H1 (cell line): ENCODE results near the gene TMED9. TPM values are rescaled to one million over a fixed set of nuclear protein-coding genes. Genes with fewer than 3 reads are reported as not detected.

Experiments used
- CTCF ChIA-PET: fragments of 300-600 bp; sonication (Branson Sonifier 250); formaldehyde crosslinking; loops from one replicate; lab custom pipeline; 2021; ENCODE audit not compliant: partially characterized antibody; lab: Charles Lee
- POLR2A ChIA-PET: fragments of 300-600 bp; sonication (Branson Sonifier 250); formaldehyde crosslinking; loops from one replicate; lab custom pipeline; 2021; ENCODE audit warnings: inconsistent platforms; ENCODE audit not compliant: partially characterized antibody; lab: Charles Lee
- DNase-seq, 2 experiments: peaks; one replicate each; pipeline versions ENCODE4 v3.0.0 to v3.0.0-alpha.2; 2010 to 2022; ENCODE audit warnings: low spot score in 2 of 2, low read depth in 1 of 2, mixed read lengths in 1 of 2
- FAIRE-seq: peaks from 2 replicates; lab custom pipeline; 2011; peaks lifted over from hg19 to GRCh38; lab: Jason Lieb, UNC
- H2AFZ ChIP-seq: 2 replicates; pipeline ENCODE4 v1.8.1; 2012; ENCODE audit warnings: low read length, inconsistent platforms
- H2AK5ac ChIP-seq: 2 replicates; pipeline ENCODE4 v1.6.1; 2013; ENCODE audit warnings: low read depth, low read length
- H2BK120ac ChIP-seq: replicated peaks from 2 replicates; pipeline ENCODE3; 2013; ENCODE audit warnings: low read depth, low read length, inconsistent platforms
- H2BK12ac ChIP-seq: 2 replicates; pipeline ENCODE4 v1.6.1; 2013; ENCODE audit warnings: low read depth, low read length
- H2BK15ac ChIP-seq: 2 replicates; pipeline ENCODE4 v1.6.1; 2013; ENCODE audit warnings: low read length
- H2BK20ac ChIP-seq: 2 replicates; pipeline ENCODE4 v1.6.1; 2013; ENCODE audit warnings: low read length
- H2BK5ac ChIP-seq: 2 replicates; pipeline ENCODE4 v1.6.1; 2013; ENCODE audit warnings: low read depth, low read length
- H3K14ac ChIP-seq: 2 replicates; pipeline ENCODE4 v1.6.1; 2013; ENCODE audit warnings: inconsistent platforms; ENCODE audit not compliant: insufficient read length
- H3K18ac ChIP-seq: 2 replicates; pipeline ENCODE4 v1.6.1; 2013; ENCODE audit warnings: low read length; ENCODE audit errors: extremely low read depth
- H3K23ac ChIP-seq: 2 replicates; pipeline ENCODE4 v1.6.1; 2013; ENCODE audit warnings: inconsistent platforms; ENCODE audit not compliant: insufficient read length
- H3K23me2 ChIP-seq: 2 replicates; pipeline ENCODE4 v1.6.1; 2013; ENCODE audit warnings: low read depth, low read length
- H3K27ac ChIP-seq: 2 replicates; pipeline ENCODE4 v1.6.1; 2011; ENCODE audit warnings: low read depth, low read length, inconsistent platforms
- H3K27me3 ChIP-seq, 4 experiments: replicated peaks in 1 of 4; 1 replicate in 1 of 4; 2 replicates in 3 of 4; pipeline versions ENCODE4 v1.6.1 to v1.8.1; 2011 to 2013; ENCODE audit warnings: low read length in 3 of 4, mild to moderate bottlenecking in 3 of 4, inconsistent platforms in 2 of 4, mixed read lengths in 2 of 4, moderate library complexity in 1 of 4; ENCODE audit not compliant: control insufficient read depth in 3 of 4, insufficient read depth in 3 of 4; ENCODE audit errors: extremely low read depth in 1 of 4
- H3K36me3 ChIP-seq, 4 experiments: 2 replicates each; pipeline versions ENCODE4 v1.6.1 to v1.8.1; 2011 to 2013; ENCODE audit warnings: mild to moderate bottlenecking in 4 of 4, low read length in 3 of 4, moderate library complexity in 2 of 4, control low read depth in 1 of 4, inconsistent platforms in 1 of 4; ENCODE audit not compliant: insufficient read depth in 4 of 4, control insufficient read depth in 2 of 4
- H3K4ac ChIP-seq: replicated peaks from 2 replicates; pipeline ENCODE3; 2013; ENCODE audit warnings: low read length, low read depth, mixed read lengths, inconsistent platforms; ENCODE audit not compliant: insufficient read length
- H3K4me1 ChIP-seq, 4 experiments: replicated peaks in 1 of 4; 1 replicate in 1 of 4; 2 replicates in 3 of 4; pipeline versions ENCODE4 v1.6.1 to v1.8.1; 2011 to 2013; ENCODE audit warnings: low read length in 3 of 4, inconsistent platforms in 2 of 4, mixed read lengths in 1 of 4; ENCODE audit not compliant: insufficient read depth in 4 of 4, control insufficient read depth in 3 of 4
- H3K4me2 ChIP-seq, 2 experiments: 2 replicates each; pipeline versions ENCODE4 v1.6.1 to v1.8.1; 2011 to 2013; ENCODE audit warnings: low read depth in 2 of 2, low read length in 2 of 2, control low read depth in 1 of 2, inconsistent platforms in 1 of 2, mild to moderate bottlenecking in 1 of 2; ENCODE audit not compliant: insufficient read depth in 1 of 2
- H3K4me3 ChIP-seq, 4 experiments: fragments of 200-600, 300-600 bp in 1 of 4; sonication (generic), shearing (Covaris generic), sonication (Bioruptor Twin) in 1 of 4; 2 replicates each; pipeline versions ENCODE4 v1.5.1 to v1.8.1; 2011 to 2016; ENCODE audit warnings: low read length in 4 of 4, low read depth in 3 of 4, control low read depth in 2 of 4, inconsistent platforms in 2 of 4, mild to moderate bottlenecking in 2 of 4, mixed read lengths in 1 of 4, moderate library complexity in 1 of 4; ENCODE audit not compliant: insufficient read depth in 2 of 4; ENCODE audit errors: extremely low read depth in 1 of 4
- H3K56ac ChIP-seq: replicated peaks from 2 replicates; pipeline ENCODE3; 2013; ENCODE audit warnings: low read depth, mild to moderate bottlenecking, mixed read lengths, low read length, inconsistent platforms; ENCODE audit not compliant: insufficient read length
- H3K79me1 ChIP-seq: 2 replicates; pipeline ENCODE4 v1.6.1; 2013; ENCODE audit warnings: low read depth, low read length, control low read depth
- H3K79me2 ChIP-seq, 2 experiments: 2 replicates each; pipeline versions ENCODE4 v1.6.1 to v1.8.1; 2012 to 2013; ENCODE audit warnings: low read length in 2 of 2, mild to moderate bottlenecking in 2 of 2, inconsistent platforms in 1 of 2; ENCODE audit not compliant: insufficient read depth in 2 of 2, control insufficient read depth in 1 of 2
- H3K9ac ChIP-seq, 4 experiments: replicated peaks in 1 of 4; 1 replicate in 1 of 4; 2 replicates in 3 of 4; pipeline versions ENCODE4 v1.6.1 to v1.8.1; 2011 to 2013; ENCODE audit warnings: low read depth in 3 of 4, low read length in 3 of 4, control low read depth in 2 of 4, mild to moderate bottlenecking in 2 of 4, moderate library complexity in 2 of 4, inconsistent platforms in 1 of 4; ENCODE audit errors: extremely low read depth in 1 of 4
- H3K9me3 ChIP-seq, 2 experiments: 2 replicates each; pipeline versions ENCODE4 v1.6.1 to v1.8.1; 2012 to 2013; ENCODE audit warnings: mild to moderate bottlenecking in 2 of 2, moderate library complexity in 2 of 2, control low read depth in 1 of 2, inconsistent platforms in 1 of 2, low read depth in 1 of 2, low read length in 1 of 2, mixed read lengths in 1 of 2; ENCODE audit not compliant: insufficient read depth in 2 of 2
- H4K20me1 ChIP-seq, 2 experiments: replicated peaks in 1 of 2; 2 replicates each; pipeline versions ENCODE3 to v1.8.1; 2011 to 2013; ENCODE audit warnings: inconsistent platforms in 2 of 2, low read length in 2 of 2, mild to moderate bottlenecking in 1 of 2; ENCODE audit not compliant: insufficient read depth in 2 of 2, control insufficient read depth in 1 of 2
- H4K5ac ChIP-seq: 2 replicates; pipeline ENCODE4 v1.6.1; 2013; ENCODE audit warnings: low read length, low read depth, mixed read lengths, inconsistent platforms; ENCODE audit not compliant: insufficient read length
- H4K8ac ChIP-seq: 2 replicates; pipeline ENCODE4 v1.8.0; 2013; ENCODE audit warnings: mild to moderate bottlenecking, moderate library complexity, low read length, inconsistent platforms; ENCODE audit not compliant: insufficient read depth; ENCODE audit errors: extremely low read depth
- H4K91ac ChIP-seq: replicated peaks from 2 replicates; pipeline ENCODE3; 2013; ENCODE audit warnings: low read length, mixed read lengths, inconsistent platforms; ENCODE audit not compliant: insufficient read length
- ASH2L ChIP-seq: fragments of 200-600, 300-600 bp; sonication (generic); IDR thresholded peaks from one replicate; pipeline ENCODE4 v1.7.1; 2017; ENCODE audit warnings: low read length
- CEBPB ChIP-seq: IDR thresholded peaks from 2 replicates; pipeline ENCODE4 v1.6.1; 2012; ENCODE audit warnings: low read depth, low read length
- CTBP2 ChIP-seq: IDR thresholded peaks from 2 replicates; pipeline ENCODE4 v1.7.0; 2011; ENCODE audit warnings: borderline replicate concordance, mild to moderate bottlenecking, moderate library complexity, mixed read lengths, low read length; ENCODE audit not compliant: insufficient read depth, insufficient read length
- EP300 ChIP-seq, 2 experiments: IDR thresholded peaks; 1 replicate in 1 of 2; 2 replicates in 1 of 2; pipeline ENCODE4 v1.6.1; 2011 to 2012; ENCODE audit warnings: low read depth in 2 of 2, low read length in 2 of 2, mild to moderate bottlenecking in 2 of 2, borderline replicate concordance in 1 of 2, inconsistent platforms in 1 of 2, moderate library complexity in 1 of 2
- GABPA ChIP-seq: IDR thresholded peaks from 2 replicates; pipeline ENCODE4 v1.6.1; 2011; ENCODE audit warnings: mild to moderate bottlenecking, low read length, moderate library complexity, borderline replicate concordance; ENCODE audit not compliant: insufficient read depth
- GTF2F1 ChIP-seq: IDR thresholded peaks from 2 replicates; pipeline ENCODE4 v1.6.1; 2012; ENCODE audit warnings: low read depth, low read length, improper control_type of control experiment, borderline replicate concordance
- JUN ChIP-seq: IDR thresholded peaks from 2 replicates; pipeline ENCODE4 v1.6.1; 2011; ENCODE audit warnings: low read depth, mild to moderate bottlenecking, improper control_type of control experiment, low read length
- NANOG ChIP-seq: IDR thresholded peaks from 2 replicates; pipeline ENCODE4 v1.6.1; 2011; ENCODE audit warnings: low read length, low read depth, mild to moderate bottlenecking, inconsistent platforms; ENCODE audit not compliant: insufficient read depth, poor library complexity, severe bottlenecking
- NRF1 ChIP-seq: IDR thresholded peaks from 2 replicates; pipeline ENCODE4 v1.6.1; 2011; ENCODE audit warnings: mild to moderate bottlenecking, low read depth, low read length, improper control_type of control experiment
- POLR2AphosphoS5 ChIP-seq: IDR thresholded peaks from 2 replicates; pipeline ENCODE4 v1.6.1; 2011; ENCODE audit warnings: low read depth, low read length
- POU5F1 ChIP-seq: IDR thresholded peaks from 2 replicates; pipeline ENCODE4 v1.6.1; 2011; ENCODE audit warnings: low read depth, mild to moderate bottlenecking, low read length, moderate library complexity
- SIX5 ChIP-seq: IDR thresholded peaks from 2 replicates; pipeline ENCODE4 v1.6.1; 2011; ENCODE audit warnings: mild to moderate bottlenecking, low read depth, low read length
- TAF7 ChIP-seq: optimal IDR thresholded peaks from 2 replicates; pipeline ENCODE3; 2011; ENCODE audit warnings: low read depth, mild to moderate bottlenecking, inconsistent platforms, low read length, moderate library complexity, borderline replicate concordance
- TBP ChIP-seq: IDR thresholded peaks from 2 replicates; pipeline ENCODE4 v1.6.1; 2011; ENCODE audit warnings: low read depth, low read length, improper control_type of control experiment
- WGBS, 2 experiments: shearing (Covaris generic) in 1 of 2; methylation state at CpG; one replicate each; pipeline versions ENCODE4 v1.1.6 to v1.1.7; 2013 to 2015; ENCODE audit warnings: low lambda C conversion rate in 2 of 2, mixed read lengths in 2 of 2, inconsistent platforms in 1 of 2, low coverage in 1 of 2, missing lambda C conversion rate in 1 of 2; ENCODE audit not compliant: insufficient replicate concordance in 2 of 2, insufficient coverage in 1 of 2, insufficient read length in 1 of 2; ENCODE audit errors: extremely low coverage in 1 of 2, missing lambda C conversion rate in 1 of 2; 5-methylcytosine and 5-hydroxymethylcytosine counted together
- polyA plus RNA-seq, 7 experiments: library from polyadenylated mRNA; depleted of rRNA in 3 of 7; stranded (reverse) in 5 of 7; unstranded in 2 of 7; fragments of >200 nt in 5 of 7; fragments of 200-250 nt in 2 of 7; gene quantifications; 1 replicate in 5 of 7; 2 replicates in 1 of 7; 4 replicates in 1 of 7; pipeline versions ENCODE4 v1.2.1 to v1.2.3, GENCODE V29; 2011 to 2013; ENCODE audit warnings: missing spikeins in 2 of 7, mixed read lengths in 2 of 7
- total RNA-seq: library from RNA; stranded (reverse); fragmentation: NEBNext Ultra II Directional; extraction: Animal tissue kit (Norgen Biotek cat#: 25700); gene quantifications from 2 replicates; pipeline ENCODE4 v1.2.1, GENCODE V29; 2021

TMED9 gene
- total and polyA plus RNA-seq, 2 of the 8 experiments (the other 6 are each of a cell fraction or from before 2014, with no cell fraction given) = 130 to 160 TPM

DNA sequence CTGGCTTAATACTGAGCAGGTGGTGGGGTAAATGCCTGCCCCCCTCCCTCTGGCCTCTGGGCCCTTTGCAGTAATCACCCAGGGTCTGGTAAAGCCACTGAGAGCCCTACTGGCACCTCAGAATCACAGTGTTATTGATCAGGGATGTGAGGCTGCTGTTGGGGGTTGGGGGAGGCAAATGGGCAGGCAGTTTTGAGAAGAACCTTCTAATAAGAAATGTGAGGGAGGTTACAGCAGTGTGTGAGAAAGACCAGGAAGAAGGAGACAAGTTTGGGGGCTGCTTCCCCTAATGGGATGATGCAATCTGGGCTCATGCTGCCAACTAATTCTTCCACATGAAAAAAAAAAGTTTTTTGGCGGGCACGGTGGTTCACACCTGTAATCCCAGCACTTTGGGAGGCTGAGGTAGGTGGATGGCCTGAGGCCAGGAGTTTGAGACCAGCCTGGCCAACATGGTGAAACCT is 4.8 kb downstream of the TMED9 start:
- 100% methylated on average over 2 of the region's 2 CpGs; no CpG with 5 or more reads in 1 of the 2 experiments for WGBS, 2 experiments
- Histone ChIP-seq H3K79me1 (no peaks in the 10 kb centered on the region; the same call in none of the 2 replicates), H2BK120ac (no peak overlapping the region), H2BK12ac (no peak overlapping the region), H3K4me1 (peaks cover 0 to 3% (median 2%) of the 10 kb centered on the region in 4 experiments; a peak in 3 of 7 replicates), H3K9ac (no peak overlapping the region), H3K23me2 (peaks cover 9% of the 10 kb centered on the region), H2BK20ac (no peak overlapping the region), H3K23ac (no peak overlapping the region), H3K4me2 (no peak overlapping the region), H2AK5ac (no peak overlapping the region), H3K4me3 (no peak overlapping the region), H2AFZ (no peak overlapping the region), H3K27me3 (peaks cover 0 to 2% (median 0%) of the 10 kb centered on the region in 4 experiments; a peak in 2 of 7 replicates), H3K18ac (no peak overlapping the region), H3K4ac (no peak overlapping the region), H4K5ac (no peak overlapping the region), H4K8ac (no peak overlapping the region), H3K27ac (no peak overlapping the region), H3K14ac (no peak overlapping the region), H3K56ac (no peak overlapping the region), H3K79me2 (peaks cover 4% of the 10 kb centered on the region in 2 experiments; a peak in 2 of 4 replicates), H2BK15ac (no peak overlapping the region), H4K20me1 (peaks cover 2 to 6% of the 10 kb centered on the region in 2 experiments), H3K36me3 (peaks cover 11 to 32% (median 22%) of the 10 kb centered on the region in 4 experiments; a peak in 6 of 8 replicates), H3K9me3 (no peaks in the 10 kb centered on the region), H4K91ac (no peak overlapping the region), H2BK5ac (no peak overlapping the region)
- CTCF ChIA-PET = interaction anchor here (1.0 to 3.2 kb wide), 2 partner anchors 11 to 36 kb away, joined by 3 to 14 read pairs; no protein-coding TSS in a partner anchor
- DNase-seq (no peak), FAIRE-seq (no peak)
- POLR2A ChIA-PET = interaction anchor here (0.6 to 8.8 kb wide), 3 partner anchors 14 to 536 kb away, joined by 3 to 72 read pairs (median 3); no protein-coding TSS in a partner anchor
- no peak for TF ChIP-seq NANOG
- no peak for TF ChIP-seq TAF7
- TF ChIP-seq EP300 (IDR thresholded peaks at IDR 0.05; ENCODE audit: borderline replicate concordance in 1 of 2, low read depth in 2 of 2, low read length in 2 of 2) = no peak
- no peak for TF ChIP-seq JUN
- no peak for TF ChIP-seq POU5F1
- no peak for TF ChIP-seq GTF2F1
- no peak for TF ChIP-seq TBP
- no peak for TF ChIP-seq NRF1
- TF ChIP-seq GABPA = no peak
- TF ChIP-seq CEBPB = no peak
- no peak for TF ChIP-seq POLR2AphosphoS5
- no peak for TF ChIP-seq ASH2L
- TF ChIP-seq CTBP2 = no peak
- no peak for TF ChIP-seq SIX5
